Measurements from ENCODE around the gene FFAR4.

Gene FFAR4

DNA sequence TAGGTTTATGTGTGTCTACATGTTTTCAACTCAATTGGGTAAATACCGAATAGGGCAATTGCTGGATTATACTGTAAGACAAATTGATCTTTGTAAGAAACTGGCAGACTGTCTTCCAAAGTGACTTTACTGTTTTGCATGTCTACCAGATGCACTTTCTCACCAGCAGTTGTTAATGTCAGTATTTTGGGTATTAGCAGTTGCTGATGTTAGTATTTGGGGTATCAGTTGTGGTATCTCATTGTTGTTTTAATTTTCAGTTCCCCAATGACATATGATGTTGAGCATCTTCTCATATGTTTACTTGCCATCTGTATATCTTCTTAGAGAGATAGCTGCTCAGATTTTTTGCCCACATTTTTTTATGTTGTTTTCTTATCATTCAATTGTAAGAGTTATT lies 56.5 kb downstream of the FFAR4 start:
- no peak for DNase-seq
- in situ Hi-C loops (cut with HindIII; ENCODE audit: low pct_ligation_motif_present, low pct_unique_long_range_greater_than_20kb, low sequenced_read_pairs): no loop called here

GRCh38 chr10:93628858-93629257 lies 62.4 kb downstream of the FFAR4 start:
- in situ Hi-C loops (cut with HindIII; ENCODE audit: low pct_ligation_motif_present, low pct_unique_long_range_greater_than_20kb, low sequenced_read_pairs): no loop called here
- DNase-seq: no peak

GRCh38 chr10:93629647-93630305 lies 63.3 kb downstream of the FFAR4 start:
- DNase-seq: no peak
- in situ Hi-C loops (cut with HindIII; ENCODE audit: low pct_ligation_motif_present, low pct_unique_long_range_greater_than_20kb, low sequenced_read_pairs): no loop called here

DNA sequence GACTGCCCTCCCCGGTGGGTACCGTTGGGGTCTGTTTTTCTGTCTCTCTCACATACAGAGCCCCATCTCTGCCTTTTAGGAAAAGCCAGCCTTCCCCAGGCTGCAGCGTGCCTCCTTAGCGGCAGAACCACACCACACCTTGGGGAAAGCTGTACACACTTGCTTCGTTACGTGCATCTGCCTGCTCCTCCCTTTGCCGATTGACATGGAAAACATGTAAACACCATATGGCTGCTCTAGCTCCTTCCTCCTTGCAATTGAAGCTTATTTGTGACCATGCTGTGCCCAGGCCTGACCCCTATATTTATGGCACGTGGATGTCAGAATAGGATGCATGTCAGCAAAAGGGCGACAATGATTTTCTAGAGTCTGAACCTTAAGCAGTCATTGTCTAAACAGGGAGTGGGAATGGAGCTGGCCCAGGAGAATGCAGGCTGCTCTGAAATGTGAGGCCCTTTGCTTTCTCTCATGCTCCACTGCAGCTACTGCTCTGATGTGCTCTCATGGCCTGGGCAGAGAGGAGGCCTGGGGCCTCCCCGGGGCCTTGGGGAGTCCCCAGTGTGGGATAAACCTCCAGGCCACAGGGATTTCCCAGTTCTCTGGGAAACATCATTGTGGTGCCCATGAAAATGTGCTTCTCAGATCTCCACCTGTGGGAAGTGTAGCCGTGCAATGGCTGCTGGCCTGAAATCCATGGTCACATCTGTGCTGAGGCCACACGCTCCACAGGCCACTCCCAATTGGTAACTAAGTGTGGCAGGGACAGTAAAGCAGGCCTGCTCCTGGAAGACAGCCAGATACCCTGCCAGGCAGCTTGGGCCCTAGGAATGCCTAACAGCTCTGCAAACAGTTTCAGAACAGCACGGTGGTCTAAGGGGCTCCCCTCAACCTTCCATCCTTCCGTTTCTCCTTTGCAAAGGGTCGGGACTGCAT lies 64.4 kb downstream of the FFAR4 start:
- no peak for DNase-seq
- in situ Hi-C loops (cut with HindIII; ENCODE audit: low pct_ligation_motif_present, low pct_unique_long_range_greater_than_20kb, low sequenced_read_pairs): no loop called here
